GM12864 (cell line): ENCODE measurements around the gene PAPPA2.

Experiments used
- DNase-seq: peaks from one replicate; pipeline ENCODE4 v3.0.0-alpha.2; 2011; ENCODE audit warnings: low read depth
- H3K4me3 ChIP-seq: 2 replicates; pipeline ENCODE4 v1.5.1; 2011; ENCODE audit warnings: mild to moderate bottlenecking, low read depth, low read length, control low read depth
- CTCF ChIP-seq: IDR thresholded peaks from 2 replicates; pipeline ENCODE4 v1.5.1; 2011; ENCODE audit warnings: low read depth, mild to moderate bottlenecking, moderate library complexity, low read length, control low read depth, inconsistent platforms; ENCODE audit errors: missing control alignments

Gene PAPPA2

GRCh38 chr1:176551146-176551545 is 88.2 kb downstream of the PAPPA2 start:
- TF ChIP-seq CTCF, result no peak
- no peak overlapping the region for H3K4me3 ChIP-seq
- no peak for DNase-seq

GRCh38 chr1:176552217-176552991 is 89.4 kb downstream of the PAPPA2 start:
- no peak for TF ChIP-seq CTCF
- no peak overlapping the region for H3K4me3 ChIP-seq
- no peak for DNase-seq

GRCh38 chr1:176552999-176553398 is 90.0 kb downstream of the PAPPA2 start:
- no peak for DNase-seq
- no peak overlapping the region for H3K4me3 ChIP-seq
- TF ChIP-seq CTCF, result no peak

GRCh38 chr1:176556288-176556687 is 93.3 kb downstream of the PAPPA2 start:
- no peak for TF ChIP-seq CTCF
- no peak overlapping the region for H3K4me3 ChIP-seq
- no peak for DNase-seq

GRCh38 chr1:176557543-176558258 is 94.7 kb downstream of the PAPPA2 start:
- DNase-seq, result no peak
- no peak for TF ChIP-seq CTCF
- no peak overlapping the region for H3K4me3 ChIP-seq

- TF ChIP-seq CTCF, result no peak
- H3K4me3 ChIP-seq, result no peak overlapping the region
- DNase-seq, result no peak
Measured at GRCh38 chr1:176558561-176558960, 95.6 kb downstream of the PAPPA2 start.
